Astrocyte (in vitro differentiated cells and primary cell): ENCODE results near the gene ATP8B4. TPM values are rescaled to one million over a fixed set of nuclear protein-coding genes. Genes with fewer than 3 reads are reported as not detected.
"Not testable (repeated sequence)": the region's sequence is repeated elsewhere in the genome, so short reads cannot be mapped to it uniquely, and the experiment has no call there.

Experiments used
- DNase-seq: peaks from one replicate; pipeline ENCODE4 v3.0.0-alpha.2; 2010; ENCODE audit warnings: low read depth
- FAIRE-seq: peaks from 2 replicates; lab custom pipeline; 2011; peaks lifted over from hg19 to GRCh38; lab: Jason Lieb, UNC
- H2AFZ ChIP-seq: 2 replicates; pipeline ENCODE4 v1.6.0; 2012; ENCODE audit warnings: low read depth, low read length, inconsistent platforms
- H3K27ac ChIP-seq: 2 replicates; pipeline ENCODE4 v1.5.1; 2011; ENCODE audit warnings: low read depth, low read length, inconsistent platforms
- H3K27me3 ChIP-seq: 2 replicates; pipeline ENCODE4 v1.6.0; 2011; ENCODE audit warnings: low read length, inconsistent platforms; ENCODE audit not compliant: insufficient read depth
- H3K36me3 ChIP-seq: 2 replicates; pipeline ENCODE4 v1.5.1; 2011; ENCODE audit warnings: low read length, inconsistent platforms; ENCODE audit not compliant: insufficient read depth
- H3K4me1 ChIP-seq: 2 replicates; pipeline ENCODE4 v1.5.1; 2011; ENCODE audit warnings: low read length, inconsistent platforms; ENCODE audit not compliant: insufficient read depth
- H3K4me2 ChIP-seq: 2 replicates; pipeline ENCODE4 v1.6.0; 2012; ENCODE audit warnings: low read length, inconsistent platforms
- H3K4me3 ChIP-seq: 2 replicates; pipeline ENCODE4 v1.5.1; 2011; ENCODE audit warnings: low read depth, mild to moderate bottlenecking, low read length, inconsistent platforms; ENCODE audit not compliant: insufficient read depth
- H3K79me2 ChIP-seq: 2 replicates; pipeline ENCODE4 v1.6.0; 2012; ENCODE audit warnings: mild to moderate bottlenecking, low read length, inconsistent platforms; ENCODE audit not compliant: insufficient read depth
- H3K9ac ChIP-seq: 2 replicates; pipeline ENCODE4 v1.6.0; 2012; ENCODE audit warnings: mild to moderate bottlenecking, low read length, inconsistent platforms
- H3K9me3 ChIP-seq: 2 replicates; pipeline ENCODE4 v1.5.1; 2012; ENCODE audit warnings: low read depth, mild to moderate bottlenecking, low read length, inconsistent platforms; ENCODE audit not compliant: insufficient read depth
- H4K20me1 ChIP-seq: 2 replicates; pipeline ENCODE4 v1.6.0; 2012; ENCODE audit warnings: low read length, inconsistent platforms; ENCODE audit not compliant: insufficient read depth
- H3K27ac Mint-ChIP-seq: one replicate; pipeline ENCODE4 v1.8.0; 2021; ENCODE audit warnings: mild to moderate bottlenecking, mixed read lengths; ENCODE audit not compliant: unreplicated experiment
- H3K27me3 Mint-ChIP-seq: one replicate; pipeline ENCODE4 v1.8.0; 2021; ENCODE audit warnings: low read depth, mixed read lengths; ENCODE audit not compliant: unreplicated experiment
- H3K36me3 Mint-ChIP-seq: one replicate; pipeline ENCODE4 v1.8.0; 2021; ENCODE audit warnings: low read depth, mixed read lengths; ENCODE audit not compliant: unreplicated experiment
- H3K4me1 Mint-ChIP-seq: one replicate; pipeline ENCODE4 v1.8.0; 2021; ENCODE audit warnings: low read depth, mixed read lengths; ENCODE audit not compliant: unreplicated experiment
- H3K4me3 Mint-ChIP-seq: one replicate; pipeline ENCODE4 v1.8.0; 2021; ENCODE audit warnings: mild to moderate bottlenecking, moderate library complexity, mixed read lengths; ENCODE audit not compliant: unreplicated experiment
- H3K9me3 Mint-ChIP-seq: one replicate; pipeline ENCODE4 v1.8.0; 2021; ENCODE audit warnings: mild to moderate bottlenecking, mixed read lengths; ENCODE audit not compliant: unreplicated experiment
- CTCF ChIP-seq: IDR thresholded peaks from 2 replicates; pipeline ENCODE4 v1.5.1; 2011; ENCODE audit warnings: low read depth, mild to moderate bottlenecking, inconsistent platforms, low read length, moderate library complexity; ENCODE audit not compliant: insufficient read depth
- EZH2 ChIP-seq: IDR thresholded peaks from 2 replicates; pipeline ENCODE4 v1.6.1; 2012; ENCODE audit warnings: mild to moderate bottlenecking, low read length, inconsistent platforms; ENCODE audit not compliant: insufficient read depth
- total RNA-seq: library from RNA; stranded (reverse); gene quantifications from 2 replicates; pipeline ENCODE4 v1.2.1, GENCODE V29; 2021

Gene ATP8B4
- total RNA-seq, 1 donor from 2014 or later, result 0.23 TPM

- DNase-seq (peak; percentile 35), FAIRE-seq (no peak)
- Histone ChIP-seq H3K4me3 (no peak overlapping the region), H3K79me2 (no peaks in the 10 kb centered on the region), H2AFZ (no peak overlapping the region), H3K27ac (no peak overlapping the region), H3K9ac (no peak overlapping the region), H3K36me3 (no peaks in the 10 kb centered on the region), H3K27me3 (no peaks in the 10 kb centered on the region), H3K4me1 (peaks cover 10% of the 10 kb centered on the region), H3K9me3 (no peaks in the 10 kb centered on the region), H4K20me1 (no peaks in the 10 kb centered on the region), H3K4me2 (no peak overlapping the region)
- H3K36me3 Mint-ChIP-seq, result no peaks in the 10 kb centered on the region
- no peak for TF ChIP-seq CTCF
- no peak for TF ChIP-seq EZH2
- H3K9me3 Mint-ChIP-seq, result peaks cover 4% of the 10 kb centered on the region
- no peak overlapping the region for H3K27ac Mint-ChIP-seq
- peaks cover 6% of the 10 kb centered on the region for H3K4me1 Mint-ChIP-seq
- no peaks in the 10 kb centered on the region for H3K27me3 Mint-ChIP-seq
- peak overlapping the region; percentile 12 for H3K4me3 Mint-ChIP-seq
Measured at GRCh38 chr15:50163719-50164410, 44.8 kb upstream of the ATP8B4 start.

DNA sequence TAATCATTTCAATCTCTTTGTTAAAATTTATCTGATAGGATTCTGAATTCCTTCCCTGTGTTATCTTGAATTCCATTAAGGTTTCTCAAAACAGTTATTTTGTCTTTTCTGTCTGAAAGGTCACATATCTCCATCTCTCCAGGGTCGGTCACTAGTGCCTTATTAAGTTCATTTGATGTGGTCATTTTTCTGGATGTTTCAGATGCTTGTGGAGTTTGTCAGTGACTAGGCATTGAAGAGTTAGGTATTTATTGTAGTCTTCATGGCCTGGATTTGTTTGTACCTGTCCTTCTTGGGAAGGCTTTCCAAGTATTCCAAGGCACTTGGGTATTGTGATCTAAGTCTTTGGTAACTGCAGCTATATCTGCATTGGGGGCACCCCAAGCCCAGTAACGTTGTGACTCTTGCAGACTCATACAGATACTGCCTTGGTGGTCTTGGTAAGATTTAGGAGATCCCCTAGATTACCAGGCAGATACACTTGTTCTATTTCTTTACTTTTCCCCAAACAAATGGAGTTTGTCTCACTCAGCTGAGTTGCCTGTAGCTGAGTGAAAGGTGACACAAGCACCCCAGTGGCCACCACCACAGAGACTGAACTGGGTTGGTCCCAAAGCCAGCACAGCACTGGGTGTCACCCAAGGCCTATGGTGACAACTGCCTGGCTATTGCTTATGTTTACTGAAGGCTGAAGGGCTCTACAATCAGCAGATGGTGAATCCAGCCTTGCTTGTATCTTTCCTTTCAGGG, 44.1 kb upstream of the ATP8B4 start:
- Histone ChIP-seq H3K9ac (no peak overlapping the region), H2AFZ (no peak overlapping the region), H3K36me3 (no peaks in the 10 kb centered on the region), H4K20me1 (no peaks in the 10 kb centered on the region), H3K9me3 (no peaks in the 10 kb centered on the region), H3K79me2 (no peaks in the 10 kb centered on the region), H3K4me2 (no peak overlapping the region), H3K4me1 (peaks cover 10% of the 10 kb centered on the region), H3K27me3 (no peaks in the 10 kb centered on the region), H3K27ac (no peak overlapping the region), H3K4me3 (no peak overlapping the region)
- peaks cover 6% of the 10 kb centered on the region for H3K4me1 Mint-ChIP-seq
- peak; percentile 51 for DNase-seq
- H3K9me3 Mint-ChIP-seq, result peaks cover 4% of the 10 kb centered on the region
- no peak for TF ChIP-seq EZH2
- no peak for TF ChIP-seq CTCF
- FAIRE-seq, result no peak
- H3K36me3 Mint-ChIP-seq, result no peaks in the 10 kb centered on the region
- H3K27me3 Mint-ChIP-seq, result no peaks in the 10 kb centered on the region
- no peak overlapping the region for H3K27ac Mint-ChIP-seq
- no peak overlapping the region for H3K4me3 Mint-ChIP-seq

GRCh38 chr15:50158236-50158635, 39.2 kb upstream of the ATP8B4 start:
- H3K27me3 Mint-ChIP-seq, H3K9ac ChIP-seq, H3K4me2 ChIP-seq, H3K27ac ChIP-seq, H4K20me1 ChIP-seq, H3K27ac Mint-ChIP-seq, H3K27me3 ChIP-seq, H3K4me1 Mint-ChIP-seq, H3K36me3 Mint-ChIP-seq, DNase-seq, H3K9me3 Mint-ChIP-seq, H3K36me3 ChIP-seq, H2AFZ ChIP-seq, H3K79me2 ChIP-seq, H3K4me1 ChIP-seq, H3K4me3 Mint-ChIP-seq, H3K9me3 ChIP-seq, FAIRE-seq, H3K4me3 ChIP-seq: not testable (repeated sequence)
